BJ (cell line): Measurements from ENCODE around the gene GDA. TPM values are rescaled to one million over a fixed set of nuclear protein-coding genes. Genes with fewer than 3 reads are reported as not detected.
"Not testable (repeated sequence)": the region's sequence is repeated elsewhere in the genome, so short reads cannot be mapped to it uniquely, and the experiment has no call there.

Source experiments
- CTCF ChIA-PET: fragments of 350-600 bp; formaldehyde crosslinking; extraction: SDS; loops from one replicate; lab custom pipeline; 2021; ENCODE audit warnings: antibody characterized with exemption, inconsistent platforms; lab: Yijun Ruan, JAX
- POLR2A ChIA-PET: fragments of 300-600 bp; sonication (Branson Sonifier 250); formaldehyde crosslinking; extraction: SDS; loops from one replicate; lab custom pipeline; 2021; ENCODE audit warnings: antibody characterized with exemption; lab: Charles Lee
- DNase-seq: peaks from one replicate; pipeline ENCODE4 v3.0.0-alpha.2; 2011; ENCODE audit warnings: low read depth
- H3K27me3 ChIP-seq: 2 replicates; pipeline ENCODE4 v1.6.0; 2011; ENCODE audit warnings: low read length; ENCODE audit not compliant: control insufficient read depth, insufficient read depth
- H3K36me3 ChIP-seq: 2 replicates; pipeline ENCODE4 v1.5.1; 2011; ENCODE audit warnings: low read length; ENCODE audit not compliant: control insufficient read depth, insufficient read depth
- H3K4me3 ChIP-seq: 2 replicates; pipeline ENCODE4 v1.5.1; 2011; ENCODE audit warnings: low read depth, mild to moderate bottlenecking, control low read depth, low read length
- polyA plus RNA-seq: library from polyadenylated mRNA; depleted of rRNA; stranded (reverse); fragments of >200 nt; gene quantifications from 2 replicates; pipeline ENCODE4 v1.2.3, GENCODE V29; 2011
- TF ChIP-seq, protein P1 (sequence below): IDR thresholded peaks from 2 replicates; pipeline ENCODE4 v1.5.1; 2011; ENCODE audit warnings: low read depth, mild to moderate bottlenecking, control low read depth, inconsistent platforms, low read length, moderate library complexity; ENCODE audit not compliant: insufficient read depth

GDA gene
- polyA plus RNA-seq, 1 experiment = not detected

DNA sequence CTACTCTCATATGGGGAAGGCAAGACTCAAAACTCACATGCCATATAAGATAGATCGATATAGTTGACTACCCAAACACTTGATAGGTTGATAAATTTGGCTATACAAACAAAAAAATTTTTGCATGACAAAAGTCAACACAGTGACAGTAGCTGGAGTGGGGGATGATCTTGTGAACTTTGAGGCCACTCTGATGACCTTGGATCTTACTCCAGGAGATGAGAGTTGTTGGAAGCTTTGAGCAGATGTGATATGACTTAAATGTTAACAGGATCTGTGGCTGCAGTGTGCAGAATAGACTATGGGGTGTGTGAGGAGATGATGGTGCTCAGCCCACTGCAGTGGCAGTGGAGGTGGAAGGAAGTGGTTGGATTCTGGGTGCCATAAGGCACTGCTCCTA is 114.3 kb downstream of the GDA start:
- no peaks in the 10 kb centered on the region for H3K36me3 ChIP-seq
- TF ChIP-seq, protein P1, sequence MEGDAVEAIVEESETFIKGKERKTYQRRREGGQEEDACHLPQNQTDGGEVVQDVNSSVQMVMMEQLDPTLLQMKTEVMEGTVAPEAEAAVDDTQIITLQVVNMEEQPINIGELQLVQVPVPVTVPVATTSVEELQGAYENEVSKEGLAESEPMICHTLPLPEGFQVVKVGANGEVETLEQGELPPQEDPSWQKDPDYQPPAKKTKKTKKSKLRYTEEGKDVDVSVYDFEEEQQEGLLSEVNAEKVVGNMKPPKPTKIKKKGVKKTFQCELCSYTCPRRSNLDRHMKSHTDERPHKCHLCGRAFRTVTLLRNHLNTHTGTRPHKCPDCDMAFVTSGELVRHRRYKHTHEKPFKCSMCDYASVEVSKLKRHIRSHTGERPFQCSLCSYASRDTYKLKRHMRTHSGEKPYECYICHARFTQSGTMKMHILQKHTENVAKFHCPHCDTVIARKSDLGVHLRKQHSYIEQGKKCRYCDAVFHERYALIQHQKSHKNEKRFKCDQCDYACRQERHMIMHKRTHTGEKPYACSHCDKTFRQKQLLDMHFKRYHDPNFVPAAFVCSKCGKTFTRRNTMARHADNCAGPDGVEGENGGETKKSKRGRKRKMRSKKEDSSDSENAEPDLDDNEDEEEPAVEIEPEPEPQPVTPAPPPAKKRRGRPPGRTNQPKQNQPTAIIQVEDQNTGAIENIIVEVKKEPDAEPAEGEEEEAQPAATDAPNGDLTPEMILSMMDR = no peak
- no peaks in the 10 kb centered on the region for H3K27me3 ChIP-seq
- no peak for DNase-seq
- ChIA-PET POLR2A (no interaction called here), CTCF (interaction anchor here (1.2 to 1.5 kb wide), 2 partner anchors 224 to 238 kb away, joined by 6 read pairs; no protein-coding TSS in a partner anchor)
- H3K4me3 ChIP-seq = no peak overlapping the region

DNA sequence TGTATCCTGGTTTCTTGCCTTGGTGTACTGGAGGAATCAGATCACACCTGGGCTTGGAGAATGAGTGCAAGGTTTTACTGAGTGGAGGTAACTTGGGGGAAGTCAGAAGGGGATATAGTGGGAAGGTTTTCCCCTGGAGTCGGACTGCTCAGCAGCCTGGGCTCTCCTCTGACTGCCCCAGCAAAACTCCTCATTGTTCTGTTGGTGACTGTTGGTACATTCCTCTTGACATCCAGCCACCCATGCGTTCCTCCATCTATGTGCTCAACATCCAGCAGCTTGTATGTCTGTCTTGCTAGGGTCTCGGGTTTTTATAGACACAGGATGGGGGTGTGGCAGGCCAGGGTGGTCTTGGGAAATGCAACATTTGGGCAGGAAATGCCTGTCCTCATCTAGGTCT is 119.7 kb downstream of the GDA start:
- Histone ChIP-seq H3K4me3 (no peak overlapping the region), H3K36me3 (no peaks in the 10 kb centered on the region), H3K27me3 (peaks cover 2% of the 10 kb centered on the region)
- ChIA-PET CTCF (interaction anchor here (1.0 to 9.0 kb wide), 2 partner anchors 229 to 553 kb away, joined by 5 to 188 read pairs; no protein-coding TSS in a partner anchor), POLR2A (no interaction called here)
- TF ChIP-seq, protein P1 = no peak
- no peak for DNase-seq

DNA sequence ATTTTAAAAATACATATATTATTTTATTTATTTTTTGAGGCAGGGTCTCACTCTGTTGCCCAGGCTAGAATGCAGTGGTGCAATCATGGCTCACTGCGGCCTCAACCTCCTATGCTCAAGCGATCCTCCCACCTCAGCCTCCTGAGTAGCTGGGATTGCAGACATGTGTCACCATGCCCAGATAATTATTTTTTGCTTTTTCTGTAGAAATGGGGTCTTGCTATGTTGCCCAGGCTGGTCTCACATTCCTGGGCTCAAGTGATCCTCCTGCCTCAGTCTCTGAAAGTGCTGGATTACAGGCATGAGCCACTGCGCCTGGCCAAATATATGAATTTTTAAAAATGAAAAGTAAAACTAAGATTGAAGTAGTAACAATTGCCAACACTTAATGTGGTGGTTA is 121.1 kb downstream of the GDA start:
- H3K27me3 ChIP-seq, POLR2A ChIA-PET, H3K36me3 ChIP-seq, H3K4me3 ChIP-seq, DNase-seq: not testable (repeated sequence)
- CTCF ChIA-PET = interaction anchor here (2.7 to 9.0 kb wide), 2 partner anchors 12 to 231 kb away, joined by 35 to 188 read pairs; no protein-coding TSS in a partner anchor

DNA sequence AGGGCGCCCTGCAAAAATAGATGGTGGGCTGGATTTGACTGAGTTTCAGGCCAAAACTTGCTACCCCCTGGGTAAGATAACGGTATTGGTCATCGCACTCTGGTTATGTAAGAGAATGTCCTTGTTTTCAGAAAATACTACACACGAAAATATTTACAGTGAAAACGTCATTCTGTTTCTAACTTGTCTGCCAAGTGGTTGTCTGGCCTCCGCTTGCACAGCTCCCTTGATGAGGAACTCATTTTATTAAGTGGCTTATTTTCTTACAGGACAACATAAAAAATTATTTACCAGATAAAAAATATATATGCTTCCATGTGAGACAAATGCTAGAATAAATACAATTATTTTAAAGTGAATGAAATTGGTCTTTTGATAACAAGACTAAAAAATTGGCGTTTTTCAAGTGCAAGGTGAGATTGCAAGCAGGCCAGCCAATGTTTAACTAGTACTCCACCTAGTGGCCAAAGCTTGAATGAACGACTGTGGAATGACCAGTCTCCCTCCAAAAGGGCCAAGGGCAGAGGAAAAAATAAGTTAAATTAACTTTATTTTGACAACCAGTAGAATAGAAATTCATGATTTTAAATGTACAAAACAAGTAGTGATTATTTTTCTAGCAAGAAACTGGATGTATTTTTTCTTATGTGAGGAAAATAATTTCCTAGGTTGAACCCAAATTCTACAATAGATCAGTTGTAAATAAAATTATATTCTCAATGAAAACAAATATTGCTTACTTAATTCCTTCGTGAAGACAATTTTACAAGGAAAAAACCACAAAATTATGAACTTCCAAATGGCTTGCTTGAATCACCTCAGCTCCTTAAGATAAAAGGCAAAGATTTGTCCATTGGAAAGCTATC is 122.6 kb downstream of the GDA start:
- no peak for DNase-seq
- Histone ChIP-seq H3K27me3 (peaks cover 2% of the 10 kb centered on the region), H3K36me3 (no peaks in the 10 kb centered on the region), H3K4me3 (no peak overlapping the region)
- ChIA-PET POLR2A (interaction anchor here (0.6 kb wide), 2 partner anchors 325 to 375 kb away, joined by 4 read pairs; no protein-coding TSS in a partner anchor), CTCF (interaction anchor here (0.6 to 9.0 kb wide), 32 partner anchors 10 to 1030 kb away, joined by 3 to 188 read pairs (median 4); no protein-coding TSS in a partner anchor)
- TF ChIP-seq, protein P1 = peak; percentile 77

DNA sequence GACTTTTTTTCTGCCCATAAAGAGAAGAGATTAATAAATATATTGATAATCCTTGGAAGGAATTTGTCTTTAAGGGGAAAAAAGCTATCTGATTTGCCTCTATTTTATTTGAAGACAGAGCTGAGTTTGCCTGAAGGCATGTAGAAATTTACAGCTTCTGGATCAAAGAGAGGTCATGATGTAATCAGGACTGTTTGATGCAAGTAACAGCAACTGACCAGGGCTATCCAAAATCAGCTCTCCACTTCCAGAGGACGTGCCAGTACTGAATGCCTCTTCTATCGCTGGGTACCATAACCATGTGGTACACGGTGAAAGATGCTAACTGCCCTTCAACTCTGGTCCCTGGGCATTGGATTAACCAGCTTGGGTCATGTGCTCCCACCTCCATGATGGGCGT is 125.2 kb downstream of the GDA start:
- ChIA-PET CTCF (interaction anchor here (0.6 to 9.0 kb wide), 7 partner anchors 42 to 548 kb away, joined by 3 to 188 read pairs (median 3); no protein-coding TSS in a partner anchor), POLR2A (no interaction called here)
- DNase-seq = no peak

More for the DNA sequence above, 125.2 kb downstream of the GDA start:
- Histone ChIP-seq H3K27me3 (peaks cover 5% of the 10 kb centered on the region), H3K36me3 (no peaks in the 10 kb centered on the region), H3K4me3 (no peak overlapping the region)
- TF ChIP-seq, protein P1 = no peak
